Upper lobe of left lung (tissue), 4 donors: ENCODE results near the gene PHTF1.

ENCODE experiments used
- EP300 ChIP-seq, 4 donors: sonication (generic); formaldehyde crosslinking; IDR thresholded peaks; one replicate each; pipeline ENCODE4 v1.5.1; 2017; ENCODE audit warnings: antibody characterized with exemption in 4 of 4, control low read depth in 2 of 4
- POLR2AphosphoS5 ChIP-seq, 2 donors: sonication (generic); formaldehyde crosslinking; IDR thresholded peaks; one replicate each; pipeline ENCODE4 v1.5.1; 2017; ENCODE audit warnings: antibody characterized with exemption in 2 of 2
- TF ChIP-seq, protein P1 (sequence below), 6 experiments: fragments of 450-650 bp in 4 of 6; fragments of 200-600 bp in 2 of 6; sonication (generic) in 2 of 6; IDR thresholded peaks; one replicate each; pipeline ENCODE4 v1.5.1; 2016 to 2019; ENCODE audit warnings: antibody characterized with exemption in 6 of 6

DNA sequence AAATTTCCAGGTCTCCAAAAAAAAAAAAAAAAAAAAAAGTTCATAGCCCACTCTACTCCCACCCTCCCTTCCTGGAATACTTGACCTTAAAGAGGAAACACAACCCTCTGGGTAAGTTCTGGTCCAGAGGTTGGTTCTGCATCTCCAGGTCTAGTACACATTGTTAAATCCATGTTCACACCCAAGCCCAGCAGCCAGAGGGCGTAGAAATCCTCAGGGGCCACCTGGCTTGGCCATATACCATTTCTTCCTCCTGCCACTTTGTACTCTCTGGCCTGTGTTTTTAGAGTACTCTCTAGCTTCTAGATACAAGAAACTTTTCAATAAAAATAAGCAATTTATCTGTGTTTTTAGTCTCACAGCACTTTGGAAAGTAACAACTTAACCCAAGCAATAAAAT is 89.3 kb downstream of the PHTF1 start:
- no peak for TF ChIP-seq POLR2AphosphoS5 (IDR thresholded peaks at IDR 0.05)
- TF ChIP-seq, protein P1, sequence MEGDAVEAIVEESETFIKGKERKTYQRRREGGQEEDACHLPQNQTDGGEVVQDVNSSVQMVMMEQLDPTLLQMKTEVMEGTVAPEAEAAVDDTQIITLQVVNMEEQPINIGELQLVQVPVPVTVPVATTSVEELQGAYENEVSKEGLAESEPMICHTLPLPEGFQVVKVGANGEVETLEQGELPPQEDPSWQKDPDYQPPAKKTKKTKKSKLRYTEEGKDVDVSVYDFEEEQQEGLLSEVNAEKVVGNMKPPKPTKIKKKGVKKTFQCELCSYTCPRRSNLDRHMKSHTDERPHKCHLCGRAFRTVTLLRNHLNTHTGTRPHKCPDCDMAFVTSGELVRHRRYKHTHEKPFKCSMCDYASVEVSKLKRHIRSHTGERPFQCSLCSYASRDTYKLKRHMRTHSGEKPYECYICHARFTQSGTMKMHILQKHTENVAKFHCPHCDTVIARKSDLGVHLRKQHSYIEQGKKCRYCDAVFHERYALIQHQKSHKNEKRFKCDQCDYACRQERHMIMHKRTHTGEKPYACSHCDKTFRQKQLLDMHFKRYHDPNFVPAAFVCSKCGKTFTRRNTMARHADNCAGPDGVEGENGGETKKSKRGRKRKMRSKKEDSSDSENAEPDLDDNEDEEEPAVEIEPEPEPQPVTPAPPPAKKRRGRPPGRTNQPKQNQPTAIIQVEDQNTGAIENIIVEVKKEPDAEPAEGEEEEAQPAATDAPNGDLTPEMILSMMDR (IDR thresholded peaks at IDR 0.05): no peak
- TF ChIP-seq EP300 (IDR thresholded peaks at IDR 0.05): no peak
